SU-DHL-6 (cell line): ENCODE results near the gene WWP2.
"Not testable (repeated sequence)": the region's sequence is repeated elsewhere in the genome, so short reads cannot be mapped to it uniquely, and the experiment has no call there.

Experiments
- H2AFZ ChIP-seq: fragments of 200-600 bp; sonication (generic); 2 replicates; pipeline ENCODE4 v1.6.1; 2014; ENCODE audit warnings: low read depth, mild to moderate bottlenecking, moderate library complexity, mixed read lengths, antibody characterized with exemption, low read length; ENCODE audit not compliant: severe bottlenecking
- H3F3A ChIP-seq: fragments of 200-600 bp; shearing (Covaris generic); 2 replicates; pipeline ENCODE4 v1.6.0; 2016; ENCODE audit warnings: antibody characterized with exemption, mild to moderate bottlenecking; ENCODE audit not compliant: insufficient read depth
- H3K27ac ChIP-seq: fragments of 200-600 bp; sonication (generic); 2 replicates; pipeline ENCODE4 v1.5.1; 2016; ENCODE audit warnings: low read depth, mild to moderate bottlenecking, low read length, moderate library complexity, mixed read lengths
- H3K27me3 ChIP-seq: fragments of 200-600 bp; sonication (generic), shearing (Covaris generic); 2 replicates; pipeline ENCODE4 v1.6.0; 2014; ENCODE audit warnings: mild to moderate bottlenecking, low read length
- H3K36me3 ChIP-seq: fragments of 200-600 bp; sonication (generic); 2 replicates; pipeline ENCODE4 v1.6.1; 2014; ENCODE audit warnings: mild to moderate bottlenecking, low read length, mixed read lengths
- H3K4me2 ChIP-seq: fragments of 300-600, 200-600 bp; shearing (Covaris generic), sonication (generic); 2 replicates; pipeline ENCODE4 v1.6.0; 2014; ENCODE audit warnings: low read length, low read depth, mild to moderate bottlenecking; ENCODE audit not compliant: poor library complexity, severe bottlenecking
- H3K4me3 ChIP-seq: fragments of 200-600 bp; sonication (generic); 2 replicates; pipeline ENCODE4 v1.5.1; 2014; ENCODE audit warnings: antibody characterized with exemption, low read length, mild to moderate bottlenecking, mixed read lengths; ENCODE audit not compliant: insufficient read depth, poor library complexity, severe bottlenecking
- H3K79me2 ChIP-seq: fragments of 200-600 bp; sonication (generic); 2 replicates; pipeline ENCODE4 v1.6.1; 2014; ENCODE audit warnings: mild to moderate bottlenecking, low read length, moderate library complexity; ENCODE audit not compliant: insufficient read depth
- H3K9ac ChIP-seq: fragments of 200-600 bp; sonication (generic); 2 replicates; pipeline ENCODE4 v1.7.0; 2014; ENCODE audit warnings: mild to moderate bottlenecking, low read length
- H3K9me2 ChIP-seq: fragments of 200-600 bp; sonication (generic); replicated peaks from 2 replicates; pipeline ENCODE4 v1.6.1; 2014; ENCODE audit warnings: low read length; ENCODE audit not compliant: insufficient read depth
- H3K9me3 ChIP-seq: fragments of 200-600 bp; sonication (generic); 2 replicates; pipeline ENCODE4 v1.6.1; 2014; ENCODE audit warnings: low read length, mixed read lengths; ENCODE audit not compliant: insufficient read depth
- H4K20me1 ChIP-seq: fragments of 200-600 bp; sonication (generic); 2 replicates; pipeline ENCODE4 v1.6.1; 2014; ENCODE audit warnings: low read depth, mild to moderate bottlenecking, antibody characterized with exemption, low read length, moderate library complexity, mixed read lengths
- EZH2phosphoT487 ChIP-seq: fragments of 200-600 bp; sonication (generic), shearing (Covaris generic); conservative IDR thresholded peaks from 2 replicates; pipeline ENCODE4 v1.6.1; 2018; ENCODE audit warnings: mild to moderate bottlenecking, antibody characterized with exemption, low read length, moderate library complexity, mixed read lengths
- TF ChIP-seq, protein P1 (sequence below): fragments of 200-600 bp; sonication (generic); IDR thresholded peaks from one replicate; pipeline ENCODE4 v1.5.1; 2017; ENCODE audit warnings: antibody characterized with exemption, mild to moderate bottlenecking, low read length, moderate library complexity; ENCODE audit not compliant: insufficient read depth, poor library complexity, severe bottlenecking

Gene WWP2

DNA sequence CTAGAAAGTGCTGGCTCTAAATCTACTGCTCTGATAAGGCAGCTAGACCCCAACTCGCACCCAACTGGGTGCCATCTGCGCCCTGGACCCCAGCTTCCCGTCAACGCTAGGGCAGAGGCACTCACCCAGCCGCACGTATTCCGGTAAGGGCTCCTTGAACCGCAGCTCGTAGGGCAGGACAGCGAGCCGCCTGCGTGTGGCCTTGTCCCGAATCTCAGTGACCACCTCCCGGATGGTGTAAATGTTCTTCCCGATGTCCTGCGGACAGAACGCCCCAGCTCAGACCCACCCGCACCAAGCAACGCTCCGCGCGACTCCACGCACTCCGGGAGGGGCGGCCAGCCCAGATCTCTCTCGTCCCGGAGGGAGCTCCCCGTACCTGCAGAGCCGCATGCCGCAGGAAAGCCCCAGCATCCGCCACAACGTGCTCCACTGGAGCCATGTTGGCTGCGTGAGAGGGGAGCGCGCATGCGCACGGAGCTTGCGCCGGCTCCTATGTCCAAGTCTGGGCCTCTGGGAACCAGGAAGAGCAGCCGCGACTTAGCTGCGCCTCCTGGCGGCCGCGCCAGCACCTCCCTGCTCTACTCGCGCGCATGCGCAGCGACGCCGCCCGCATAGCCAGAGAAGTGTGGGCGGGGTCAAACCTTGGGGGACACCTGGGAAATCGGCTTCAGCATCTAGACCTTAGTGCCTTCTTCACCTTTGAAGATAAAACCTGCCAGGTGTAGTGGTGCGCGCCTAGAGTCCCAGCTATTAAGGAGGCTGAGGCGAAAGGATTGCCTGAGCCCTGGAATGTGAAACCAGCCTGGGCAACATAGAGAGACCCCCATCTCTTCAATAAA is 7.4 kb upstream of the WWP2 start, which contains the start of gene NOB1:
Gene NOB1, minus strand, starts transcription at position 458 of the 842 bp plus-strand sequence. Its CDS starts 16 bp downstream, at position 442.
- H3K9me3 ChIP-seq, result no peaks in the 10 kb centered on the region
- peak within 1 kb of the TSS; percentile 94 for H3K9ac ChIP-seq
- no peaks in the 10 kb centered on the region for H3F3A ChIP-seq
- H3K4me2 ChIP-seq, result peak within 1 kb of the TSS; percentile 74
- peak within 1 kb of the TSS; percentile 70 for H3K4me3 ChIP-seq
- H3K9me2 ChIP-seq, result no peaks in the 10 kb centered on the region
- H3K27ac ChIP-seq, result peak within 1 kb of the TSS; percentile 36
- H2AFZ ChIP-seq, result peak within 1 kb of the TSS; percentile 85
- H3K27me3 ChIP-seq, result no peaks in the 10 kb centered on the region
- no peaks in the 10 kb centered on the region for H4K20me1 ChIP-seq
- peaks cover 12% of the 10 kb centered on the region; the same call in 1 of the 2 replicates for H3K36me3 ChIP-seq
- TF ChIP-seq EZH2phosphoT487, result no peak
- TF ChIP-seq, protein P1, sequence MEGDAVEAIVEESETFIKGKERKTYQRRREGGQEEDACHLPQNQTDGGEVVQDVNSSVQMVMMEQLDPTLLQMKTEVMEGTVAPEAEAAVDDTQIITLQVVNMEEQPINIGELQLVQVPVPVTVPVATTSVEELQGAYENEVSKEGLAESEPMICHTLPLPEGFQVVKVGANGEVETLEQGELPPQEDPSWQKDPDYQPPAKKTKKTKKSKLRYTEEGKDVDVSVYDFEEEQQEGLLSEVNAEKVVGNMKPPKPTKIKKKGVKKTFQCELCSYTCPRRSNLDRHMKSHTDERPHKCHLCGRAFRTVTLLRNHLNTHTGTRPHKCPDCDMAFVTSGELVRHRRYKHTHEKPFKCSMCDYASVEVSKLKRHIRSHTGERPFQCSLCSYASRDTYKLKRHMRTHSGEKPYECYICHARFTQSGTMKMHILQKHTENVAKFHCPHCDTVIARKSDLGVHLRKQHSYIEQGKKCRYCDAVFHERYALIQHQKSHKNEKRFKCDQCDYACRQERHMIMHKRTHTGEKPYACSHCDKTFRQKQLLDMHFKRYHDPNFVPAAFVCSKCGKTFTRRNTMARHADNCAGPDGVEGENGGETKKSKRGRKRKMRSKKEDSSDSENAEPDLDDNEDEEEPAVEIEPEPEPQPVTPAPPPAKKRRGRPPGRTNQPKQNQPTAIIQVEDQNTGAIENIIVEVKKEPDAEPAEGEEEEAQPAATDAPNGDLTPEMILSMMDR, result peak; percentile 93
- H3K79me2 ChIP-seq, result peaks cover 41% of the 10 kb centered on the region

DNA sequence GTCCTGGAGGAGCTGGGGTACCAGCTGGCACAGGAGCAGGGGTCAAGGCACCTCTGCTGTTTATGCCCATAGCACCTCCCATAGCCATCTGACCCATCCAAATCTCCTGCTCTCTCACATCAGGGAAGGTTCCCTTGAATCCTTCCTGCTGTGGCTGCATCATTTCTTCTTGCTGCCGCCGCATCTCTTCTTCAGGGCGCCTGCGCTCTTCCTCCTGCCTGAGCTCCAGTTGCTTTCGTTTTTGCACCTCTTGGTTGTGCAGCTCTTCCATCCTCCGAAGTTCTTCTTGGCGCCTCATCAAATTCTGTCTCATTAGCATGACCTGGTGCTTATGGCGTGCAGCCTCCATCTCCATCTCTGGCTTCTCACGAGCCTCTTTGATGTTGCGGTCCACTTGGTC is 5.4 kb upstream of the WWP2 start:
- H3K79me2 ChIP-seq, result peaks cover 30% of the 10 kb centered on the region
- H3K36me3 ChIP-seq, result no peaks in the 10 kb centered on the region
- H3K4me3 ChIP-seq, result no peak overlapping the region
- H3K9me3 ChIP-seq, result no peaks in the 10 kb centered on the region
- no peaks in the 10 kb centered on the region for H4K20me1 ChIP-seq
- H2AFZ ChIP-seq, result no peak overlapping the region
- no peak for TF ChIP-seq EZH2phosphoT487
- TF ChIP-seq, protein P1, result no peak
- no peak overlapping the region for H3K9ac ChIP-seq
- H3F3A ChIP-seq, result peaks cover 3% of the 10 kb centered on the region
- no peak overlapping the region for H3K4me2 ChIP-seq
- H3K9me2 ChIP-seq, result no peaks in the 10 kb centered on the region
- H3K27ac ChIP-seq, result no peak overlapping the region
- H3K27me3 ChIP-seq, result no peaks in the 10 kb centered on the region

DNA sequence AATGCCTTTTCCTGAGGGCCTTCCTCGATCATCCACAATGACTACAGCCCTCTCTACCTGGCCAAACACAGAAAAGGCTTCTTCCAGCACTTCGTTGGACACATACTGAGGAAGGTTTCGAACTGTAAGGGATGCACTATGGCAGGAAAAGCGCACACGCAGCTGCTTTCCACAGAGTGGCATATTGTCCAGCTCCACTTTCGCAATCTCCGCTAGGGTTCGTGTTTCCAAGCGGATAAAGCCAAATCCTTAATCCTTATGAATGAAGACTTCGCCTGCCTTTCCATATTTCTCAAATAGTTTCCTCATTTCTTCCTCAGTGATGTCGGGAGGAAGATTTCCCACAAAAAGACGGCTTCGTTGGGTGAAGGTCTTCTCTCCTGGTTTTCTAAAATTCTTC is 4.8 kb upstream of the WWP2 start:
- not testable (repeated sequence) for H3F3A ChIP-seq, H3K27me3 ChIP-seq, H4K20me1 ChIP-seq, H3K9ac ChIP-seq, H3K36me3 ChIP-seq, H3K4me3 ChIP-seq, H3K27ac ChIP-seq, H3K4me2 ChIP-seq, H3K9me2 ChIP-seq, H2AFZ ChIP-seq, H3K9me3 ChIP-seq
- peaks cover 23% of the 10 kb centered on the region for H3K79me2 ChIP-seq
